IgD-negative memory B cell (primary cell): ENCODE measurements around the gene PARG. TPM values are rescaled to one million over a fixed set of nuclear protein-coding genes. Genes with fewer than 3 reads are reported as not detected.
"Not testable (repeated sequence)": the region's sequence is repeated elsewhere in the genome, so short reads cannot be mapped to it uniquely, and the experiment has no call there.

Experiments used
- H3K27ac Mint-ChIP-seq, 3 donors: one replicate each; pipeline ENCODE4 v1.8.0; 2020 to 2022; ENCODE audit warnings: mild to moderate bottlenecking in 3 of 3, mixed read lengths in 3 of 3, moderate library complexity in 1 of 3
- H3K27me3 Mint-ChIP-seq: one replicate; pipeline ENCODE4 v1.8.0; 2021; ENCODE audit warnings: mixed read lengths
- H3K36me3 Mint-ChIP-seq: one replicate; pipeline ENCODE4 v1.8.0; 2020; ENCODE audit warnings: mild to moderate bottlenecking, mixed read lengths
- H3K4me1 Mint-ChIP-seq, 3 donors: one replicate each; pipeline ENCODE4 v1.8.0; 2020 to 2022; ENCODE audit warnings: mixed read lengths in 3 of 3, mild to moderate bottlenecking in 1 of 3
- H3K4me3 Mint-ChIP-seq, 4 donors: one replicate each; pipeline ENCODE4 v1.8.0; 2020 to 2022; ENCODE audit warnings: mild to moderate bottlenecking in 4 of 4, mixed read lengths in 4 of 4, moderate library complexity in 3 of 4
- H3K9me3 Mint-ChIP-seq, 3 donors: one replicate each; pipeline ENCODE4 v1.8.0; 2020 to 2021; ENCODE audit warnings: mixed read lengths in 3 of 3, mild to moderate bottlenecking in 1 of 3
- polyA plus RNA-seq: library from polyadenylated mRNA; unstranded; fragments of 300-500 nt; fragmentation: Illumina TruSeq; gene quantifications from one replicate; pipeline ENCODE4 v1.2.3, GENCODE V29; 2021

PARG gene
- polyA plus RNA-seq: 16.7 TPM

GRCh38 chr10:49941447-49942338, at the start of gene PARG, which contains the start of gene TIMM23B:
Gene PARG, minus strand, starts transcription at chr10:49942027. Its CDS starts 302 bp downstream, at chr10:49941725.
Gene TIMM23B, plus strand, starts transcription at chr10:49942053. Its CDS starts 142 bp downstream, at chr10:49942195.
- H3K4me3 Mint-ChIP-seq: peak within 1 kb of the TSS; percentile 98 to 100 (median 100)
- H3K4me1 Mint-ChIP-seq: peaks cover 10 to 26% (median 22%) of the 10 kb centered on the region in 3 donors
- H3K27me3 Mint-ChIP-seq, H3K9me3 Mint-ChIP-seq, H3K36me3 Mint-ChIP-seq: not testable (repeated sequence)
- peak within 1 kb of the TSS; percentile 85 to 98 (median 93) for H3K27ac Mint-ChIP-seq

DNA sequence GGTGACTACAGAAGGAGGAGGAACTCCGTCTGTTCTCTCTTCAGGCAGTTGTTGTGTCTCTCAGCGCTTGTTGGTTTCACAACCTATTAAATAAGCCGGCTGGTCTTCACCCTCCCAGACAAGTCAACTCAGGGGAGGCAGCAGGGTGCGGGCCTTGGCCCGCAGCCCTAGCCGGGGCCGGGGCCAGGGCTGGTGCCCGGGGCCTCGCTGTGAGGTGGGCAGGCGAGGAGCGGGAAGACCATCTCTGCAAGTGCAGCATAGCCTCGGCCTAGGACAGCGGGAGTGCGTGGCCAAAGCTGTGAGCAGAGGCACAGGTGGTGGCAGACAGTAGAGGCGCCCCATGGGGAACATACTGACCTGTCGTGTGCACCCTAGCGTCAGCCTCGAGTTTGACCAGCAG, 46.5 kb upstream of the PARG start, which contains the start of gene AGAP6:
Gene AGAP6, plus strand, starts transcription at position 31 of the 400 bp plus-strand sequence. Its CDS starts 310 bp downstream, at position 341.
- H3K36me3 Mint-ChIP-seq, H3K4me3 Mint-ChIP-seq, H3K4me1 Mint-ChIP-seq, H3K27me3 Mint-ChIP-seq, H3K27ac Mint-ChIP-seq, H3K9me3 Mint-ChIP-seq: not testable (repeated sequence)

DNA sequence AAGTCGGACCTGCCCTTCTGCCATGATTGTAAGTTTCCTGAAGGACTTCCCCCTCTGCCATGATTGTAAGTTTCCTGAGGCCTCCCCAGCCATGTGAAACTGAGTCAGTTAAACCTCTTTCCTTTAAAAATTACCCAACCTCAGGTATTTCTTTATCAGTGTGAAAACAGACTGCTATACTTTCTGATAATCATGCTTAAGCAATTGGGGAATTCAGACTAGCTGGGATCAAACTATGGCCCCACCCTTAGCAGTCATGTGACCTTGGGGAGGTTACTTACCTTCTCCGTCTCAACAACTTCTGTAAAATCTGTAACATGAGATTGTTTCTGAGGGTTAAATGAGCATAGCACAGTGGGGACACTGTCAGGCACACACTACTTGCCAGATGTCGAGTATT, 45.4 kb upstream of the PARG start:
- not testable (repeated sequence) for H3K27ac Mint-ChIP-seq, H3K4me3 Mint-ChIP-seq, H3K27me3 Mint-ChIP-seq, H3K36me3 Mint-ChIP-seq, H3K4me1 Mint-ChIP-seq, H3K9me3 Mint-ChIP-seq

DNA sequence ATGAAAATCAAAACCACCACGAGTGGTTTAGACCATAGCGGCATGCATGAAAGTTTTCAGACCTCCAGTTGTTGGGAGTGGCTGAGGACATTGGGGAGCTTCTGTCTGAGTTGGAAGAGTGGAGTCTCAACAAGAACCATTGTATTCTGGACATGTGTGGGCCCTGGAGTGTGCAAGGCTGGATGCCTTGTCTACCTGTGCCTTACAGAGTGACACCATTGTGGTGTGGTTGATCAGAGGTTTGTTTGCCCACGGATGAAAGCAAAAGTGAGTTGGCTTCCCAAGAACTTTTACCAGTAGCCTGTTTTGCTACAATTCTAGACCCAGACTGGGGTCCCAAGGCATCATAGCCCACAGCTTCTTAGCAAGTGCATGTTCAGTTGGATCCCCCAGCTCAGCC, 35.9 kb upstream of the PARG start:
- H3K27me3 Mint-ChIP-seq, H3K27ac Mint-ChIP-seq, H3K36me3 Mint-ChIP-seq, H3K4me1 Mint-ChIP-seq, H3K9me3 Mint-ChIP-seq, H3K4me3 Mint-ChIP-seq: not testable (repeated sequence)

DNA sequence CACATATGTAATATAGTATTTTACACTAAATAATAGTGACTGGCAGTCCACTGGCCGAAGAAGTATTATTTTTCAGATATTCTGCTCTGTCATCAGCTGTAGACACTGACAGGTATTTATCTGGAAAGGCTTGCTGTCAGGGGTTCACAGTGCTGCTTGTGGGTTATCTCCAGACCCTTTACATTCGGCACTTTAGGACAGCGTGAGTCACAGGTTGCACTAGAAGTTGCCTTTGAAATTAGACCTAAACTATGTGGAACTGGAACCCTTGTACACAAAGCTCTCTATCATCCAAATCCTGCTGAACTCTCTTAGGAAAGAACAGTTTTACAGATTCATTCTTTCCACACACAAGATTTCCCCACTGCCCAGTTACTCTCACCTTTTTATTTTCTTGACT, 30.3 kb upstream of the PARG start:
- H3K4me3 Mint-ChIP-seq, H3K9me3 Mint-ChIP-seq, H3K36me3 Mint-ChIP-seq: not testable (repeated sequence)

DNA sequence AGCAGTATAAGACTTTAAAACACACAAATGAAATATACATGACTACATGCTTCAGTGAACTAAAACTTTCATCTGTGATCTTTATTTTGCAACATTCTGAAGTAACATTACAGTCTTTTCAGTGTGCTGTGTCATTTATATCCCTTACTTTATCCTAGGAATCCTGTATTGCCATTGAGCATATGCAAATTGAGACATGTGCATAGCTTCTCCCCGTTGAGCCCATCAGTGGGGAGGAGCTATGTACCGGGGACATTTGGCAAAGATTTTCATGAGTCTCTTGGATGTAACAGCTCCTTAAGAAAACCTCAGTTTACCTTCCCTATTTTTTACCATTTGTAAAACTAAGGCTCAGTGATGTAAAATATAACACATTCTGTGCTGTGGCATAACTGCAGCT, 29.6 kb upstream of the PARG start:
- H3K4me3 Mint-ChIP-seq, H3K27me3 Mint-ChIP-seq, H3K4me1 Mint-ChIP-seq, H3K27ac Mint-ChIP-seq, H3K36me3 Mint-ChIP-seq, H3K9me3 Mint-ChIP-seq: not testable (repeated sequence)

More for the DNA sequence above, 30.3 kb upstream of the PARG start:
- H3K27me3 Mint-ChIP-seq, H3K27ac Mint-ChIP-seq, H3K4me1 Mint-ChIP-seq: not testable (repeated sequence)

- not testable (repeated sequence) for H3K27ac Mint-ChIP-seq, H3K27me3 Mint-ChIP-seq, H3K4me1 Mint-ChIP-seq, H3K9me3 Mint-ChIP-seq, H3K36me3 Mint-ChIP-seq, H3K4me3 Mint-ChIP-seq
Observed at GRCh38 chr10:49970331-49970857, 28.6 kb upstream of the PARG start.

DNA sequence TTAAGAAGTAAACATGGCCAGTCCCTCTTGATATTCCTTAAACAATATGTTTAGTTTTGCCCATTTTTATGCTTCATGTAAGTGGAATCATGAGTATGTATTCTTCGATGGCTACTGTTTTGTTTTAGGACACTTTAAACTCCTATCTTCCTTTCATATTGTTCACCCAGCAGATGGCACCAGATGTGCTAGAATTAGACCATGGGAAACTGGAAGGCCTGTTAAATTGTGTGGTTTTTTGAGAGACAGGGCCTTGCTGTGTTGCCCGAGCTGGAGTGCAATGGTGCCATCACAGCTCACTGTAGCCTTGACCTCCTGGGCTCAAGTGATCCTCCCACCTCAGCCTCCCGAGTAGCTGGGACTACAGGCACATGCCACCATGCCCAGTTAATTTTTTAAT, 11.3 kb upstream of the PARG start:
- not testable (repeated sequence) for H3K27ac Mint-ChIP-seq, H3K27me3 Mint-ChIP-seq, H3K4me3 Mint-ChIP-seq, H3K4me1 Mint-ChIP-seq, H3K9me3 Mint-ChIP-seq, H3K36me3 Mint-ChIP-seq

DNA sequence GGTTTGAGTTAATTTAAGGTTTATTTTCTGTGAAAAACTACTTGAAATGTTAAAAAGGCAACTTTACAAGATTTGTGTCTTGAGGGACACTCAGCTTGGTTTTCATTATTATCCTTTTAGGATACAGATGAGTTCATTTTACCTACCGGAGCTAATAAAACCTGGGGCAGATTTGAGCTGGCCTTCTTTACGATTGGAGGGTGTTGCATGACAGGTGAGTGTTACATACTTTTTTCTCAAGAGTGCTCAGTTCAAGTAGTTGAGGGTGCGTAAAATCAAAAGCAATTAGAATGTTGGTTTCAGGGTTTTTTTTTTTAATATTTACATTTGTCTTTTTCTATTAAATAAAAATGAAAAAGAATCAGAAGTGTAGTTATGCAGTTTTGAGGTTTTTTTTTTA, 10.2 kb upstream of the PARG start:
- H3K36me3 Mint-ChIP-seq, H3K27me3 Mint-ChIP-seq: not testable (repeated sequence)

DNA sequence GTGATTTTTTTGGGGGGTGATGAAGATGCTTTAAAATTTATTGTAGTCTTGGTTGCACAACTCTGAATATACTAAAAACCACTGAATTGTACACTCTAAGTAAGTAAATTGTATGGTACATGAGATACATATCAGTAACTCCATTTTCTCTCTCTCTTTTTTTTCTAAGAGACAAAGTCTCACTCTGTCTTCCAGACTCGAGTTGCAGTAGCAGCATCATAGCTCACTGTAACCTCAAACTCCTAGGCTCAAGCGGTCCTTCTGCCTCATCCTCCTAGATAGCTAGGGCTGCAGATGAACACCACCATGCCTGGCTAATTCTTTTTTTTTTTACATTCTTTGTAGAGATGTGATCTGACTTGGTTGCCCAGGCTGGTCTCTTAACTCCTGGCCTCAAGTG, 6.9 kb upstream of the PARG start:
- H3K9me3 Mint-ChIP-seq, H3K4me1 Mint-ChIP-seq, H3K36me3 Mint-ChIP-seq, H3K4me3 Mint-ChIP-seq, H3K27me3 Mint-ChIP-seq, H3K27ac Mint-ChIP-seq: not testable (repeated sequence)

More for the DNA sequence above, 10.2 kb upstream of the PARG start:
- H3K4me3 Mint-ChIP-seq, H3K27ac Mint-ChIP-seq, H3K9me3 Mint-ChIP-seq, H3K4me1 Mint-ChIP-seq: not testable (repeated sequence)

DNA sequence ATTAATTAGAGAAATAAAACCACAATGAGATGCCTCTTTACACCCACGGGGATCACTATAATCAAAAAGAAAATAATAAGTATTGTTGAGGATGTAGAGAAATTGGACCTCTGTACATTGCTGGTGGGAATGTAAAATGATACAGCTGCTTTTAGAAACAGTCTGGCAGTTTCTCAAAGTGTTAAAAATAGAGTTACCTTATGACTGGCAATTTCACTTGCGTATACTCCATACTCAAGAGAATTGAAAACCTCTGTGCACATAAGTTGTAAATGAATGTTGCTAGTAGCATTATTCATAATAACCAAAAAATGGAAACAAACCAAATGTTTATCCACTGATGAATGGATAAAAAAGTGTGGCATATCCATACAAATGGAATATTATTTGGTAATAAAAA, 6.3 kb upstream of the PARG start:
- H3K27ac Mint-ChIP-seq, H3K27me3 Mint-ChIP-seq, H3K36me3 Mint-ChIP-seq, H3K4me3 Mint-ChIP-seq, H3K9me3 Mint-ChIP-seq, H3K4me1 Mint-ChIP-seq: not testable (repeated sequence)

DNA sequence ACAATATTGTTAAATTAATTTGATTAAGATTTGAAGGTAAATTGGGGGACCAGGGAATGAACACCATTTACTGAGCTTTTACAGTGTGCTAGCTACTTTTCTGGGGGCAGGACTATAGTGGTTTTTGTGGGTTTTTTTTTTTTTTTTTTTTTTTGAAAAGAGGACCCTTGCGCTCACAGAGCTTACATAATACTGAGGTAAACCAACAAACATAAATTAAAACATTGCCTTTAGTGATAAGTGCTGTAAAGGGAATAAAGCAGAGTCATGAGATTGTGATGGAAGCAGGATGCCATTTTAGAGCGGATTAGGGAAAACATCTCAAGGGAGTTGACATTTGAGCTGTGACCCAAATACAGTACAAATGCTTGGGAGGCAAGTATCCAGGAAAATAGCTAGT, 1.8 kb upstream of the PARG start:
- H3K4me3 Mint-ChIP-seq: peak overlapping the region in 3 of 4 donors; percentile 4 to 100 (median 100)
- not testable (repeated sequence) for H3K27me3 Mint-ChIP-seq, H3K36me3 Mint-ChIP-seq, H3K9me3 Mint-ChIP-seq
- H3K4me1 Mint-ChIP-seq: peaks cover 10 to 26% (median 19%) of the 10 kb centered on the region in 3 donors
- peak overlapping the region in 1 of 3 donors; percentile 20 for H3K27ac Mint-ChIP-seq

- H3K9me3 Mint-ChIP-seq, H3K27me3 Mint-ChIP-seq, H3K36me3 Mint-ChIP-seq: not testable (repeated sequence)
- Mint-ChIP-seq H3K4me1 (peaks cover 10 to 26% (median 22%) of the 10 kb centered on the region in 3 donors), H3K27ac (peak overlapping the region; percentile 85 to 98 (median 93)), H3K4me3 (peak overlapping the region; percentile 98 to 100 (median 100))
Observed at GRCh38 chr10:49942339-49942705, 495 bp upstream of the PARG start.

DNA sequence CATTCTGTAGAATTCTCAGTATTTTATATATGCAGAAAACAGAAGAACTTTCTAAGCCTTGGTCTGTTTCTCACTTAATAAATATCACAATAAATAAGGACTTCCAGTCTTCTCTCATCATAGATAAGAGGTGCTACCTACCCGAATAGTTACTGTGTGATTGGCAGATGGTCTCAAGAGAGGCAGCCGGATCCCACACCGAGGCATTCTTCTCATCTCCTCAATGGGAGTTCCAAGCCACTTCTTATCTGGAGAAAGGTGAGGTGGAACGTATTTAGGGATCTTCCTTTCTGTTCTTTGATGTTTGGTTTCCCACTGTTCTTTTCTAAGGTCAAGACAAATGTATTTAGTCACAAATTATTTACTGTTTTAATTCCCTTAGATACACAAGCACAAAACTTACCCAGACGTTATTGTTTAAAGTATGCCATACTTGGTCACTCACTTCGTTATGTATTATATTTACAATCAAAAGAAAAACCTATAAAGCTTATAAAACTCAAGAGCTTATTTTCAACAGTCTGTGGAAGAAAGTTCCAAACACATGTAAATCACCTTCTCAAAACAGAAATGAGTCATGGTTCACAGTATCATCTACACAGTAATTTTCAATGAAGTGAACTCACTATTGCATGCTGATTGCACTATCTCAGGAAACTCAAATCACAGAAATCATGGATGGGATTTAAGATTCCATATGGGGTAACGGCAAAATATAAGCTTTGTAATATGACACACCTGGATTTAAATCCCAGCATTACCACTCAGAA, 9.7 kb downstream of the PARG start:
- not testable (repeated sequence) for H3K36me3 Mint-ChIP-seq, H3K27ac Mint-ChIP-seq, H3K27me3 Mint-ChIP-seq, H3K4me3 Mint-ChIP-seq, H3K4me1 Mint-ChIP-seq, H3K9me3 Mint-ChIP-seq

DNA sequence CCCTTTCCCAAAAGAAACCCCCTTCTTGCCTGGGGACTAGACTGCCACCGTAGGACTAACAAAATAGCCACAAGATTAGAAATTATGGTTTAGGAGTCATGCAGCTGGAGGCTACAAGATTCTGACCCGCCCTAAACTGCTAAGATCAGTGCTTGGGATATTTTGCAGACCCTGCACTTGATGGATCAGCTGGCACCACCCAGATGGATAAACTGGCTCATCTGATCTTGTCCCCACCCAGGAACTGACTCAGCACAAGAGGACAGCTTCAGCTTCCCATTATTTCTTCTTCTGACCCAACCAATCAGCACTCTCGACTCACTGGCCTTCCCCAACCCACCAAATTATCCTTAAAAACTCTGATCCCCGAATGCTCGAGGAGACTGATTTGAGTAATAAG, 10.6 kb downstream of the PARG start:
- not testable (repeated sequence) for H3K9me3 Mint-ChIP-seq, H3K4me1 Mint-ChIP-seq, H3K27ac Mint-ChIP-seq, H3K27me3 Mint-ChIP-seq, H3K36me3 Mint-ChIP-seq, H3K4me3 Mint-ChIP-seq

GRCh38 chr10:49923572-49923971, 18.3 kb downstream of the PARG start:
- not testable (repeated sequence) for H3K4me3 Mint-ChIP-seq, H3K9me3 Mint-ChIP-seq, H3K27ac Mint-ChIP-seq, H3K36me3 Mint-ChIP-seq, H3K4me1 Mint-ChIP-seq, H3K27me3 Mint-ChIP-seq
